ENCODE measurements around the gene PTPRN2.
"Not testable (repeated sequence)": the region's sequence is repeated elsewhere in the genome, so short reads cannot be mapped to it uniquely, and the experiment has no call there.

DNA sequence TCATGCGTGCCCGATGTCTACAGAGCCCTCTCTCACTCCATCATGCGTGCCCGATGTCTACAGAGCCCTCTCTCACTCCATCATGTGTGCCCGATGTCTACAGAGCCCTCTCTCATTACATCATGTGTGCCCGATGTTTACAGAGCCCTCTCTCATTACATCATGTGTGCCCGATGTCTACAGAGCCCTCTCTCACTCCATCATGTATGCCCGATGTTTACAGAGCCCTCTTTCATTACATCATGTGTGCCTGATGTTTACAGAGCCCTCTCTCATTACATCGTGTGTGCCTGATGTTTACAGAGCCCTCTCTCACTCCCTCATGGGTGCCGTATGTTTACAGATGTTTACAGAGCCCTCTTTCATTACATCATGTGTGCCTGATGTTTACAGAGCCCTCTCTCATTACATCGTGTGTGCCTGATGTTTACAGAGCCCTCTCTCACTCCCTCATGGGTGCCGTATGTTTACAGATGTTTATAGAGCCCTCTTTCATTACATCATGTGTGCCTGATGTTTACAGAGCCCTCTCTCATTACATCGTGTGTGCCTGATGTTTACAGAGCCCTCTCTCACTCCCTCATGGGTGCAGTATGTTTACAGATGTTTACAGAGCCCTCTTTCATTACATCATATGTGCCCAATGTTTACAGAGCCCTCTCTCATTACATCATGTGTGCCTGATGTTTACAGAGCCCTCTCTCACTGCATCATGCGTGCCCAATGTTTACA, 739.7 kb downstream of the PTPRN2 start:
- not testable (repeated sequence) for TF ChIP-seq CTCF (conservative IDR thresholded peaks at IDR 0.05); EZH2 (IDR thresholded peaks at IDR 0.05; ENCODE audit: low read depth)

Data from PC-9 (cell line).